Measurements from ENCODE around the gene MITF.
"Not testable (repeated sequence)": the region's sequence is repeated elsewhere in the genome, so short reads cannot be mapped to it uniquely, and the experiment has no call there.

Gene MITF

DNA sequence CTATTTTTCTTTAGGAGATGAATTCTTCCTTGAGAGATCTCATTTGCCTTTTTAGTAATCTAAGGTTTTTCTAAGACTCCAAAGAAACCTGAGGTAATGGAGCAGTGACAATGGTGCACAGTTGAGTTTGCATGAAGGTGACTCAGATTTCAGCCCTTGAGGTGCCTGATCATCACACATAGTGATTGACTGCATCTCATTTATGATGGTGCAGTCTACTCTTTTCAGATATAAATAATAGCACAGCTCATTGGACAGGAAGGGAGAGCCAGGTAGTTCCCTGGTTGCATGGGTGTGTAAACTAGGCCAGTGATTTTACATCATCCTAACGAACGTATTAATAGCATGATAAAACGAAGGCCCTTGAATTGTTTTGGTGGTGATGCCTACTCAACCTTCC lies 174.2 kb downstream of the MITF start:
- Histone ChIP-seq H3K36me3 (ENCODE audit: control insufficient read depth, insufficient read depth, low read length) (no peaks in the 10 kb centered on the region), H3K4me1 (no peaks in the 10 kb centered on the region), H3K79me2 (peaks cover 5% of the 10 kb centered on the region), H3K4me2 (ENCODE audit: low read length) (no peak overlapping the region), H3K9ac (no peak overlapping the region), H3K4me3 (ENCODE audit: low read depth, low read length) (no peak overlapping the region), H3K9me3 (ENCODE audit: control insufficient read depth, low read length) (no peaks in the 10 kb centered on the region), H3K27ac (no peak overlapping the region), H2AFZ (no peak overlapping the region), H3K27me3 (ENCODE audit: control insufficient read depth, insufficient read depth, low read length) (no peaks in the 10 kb centered on the region)
- TF ChIP-seq, protein P1, sequence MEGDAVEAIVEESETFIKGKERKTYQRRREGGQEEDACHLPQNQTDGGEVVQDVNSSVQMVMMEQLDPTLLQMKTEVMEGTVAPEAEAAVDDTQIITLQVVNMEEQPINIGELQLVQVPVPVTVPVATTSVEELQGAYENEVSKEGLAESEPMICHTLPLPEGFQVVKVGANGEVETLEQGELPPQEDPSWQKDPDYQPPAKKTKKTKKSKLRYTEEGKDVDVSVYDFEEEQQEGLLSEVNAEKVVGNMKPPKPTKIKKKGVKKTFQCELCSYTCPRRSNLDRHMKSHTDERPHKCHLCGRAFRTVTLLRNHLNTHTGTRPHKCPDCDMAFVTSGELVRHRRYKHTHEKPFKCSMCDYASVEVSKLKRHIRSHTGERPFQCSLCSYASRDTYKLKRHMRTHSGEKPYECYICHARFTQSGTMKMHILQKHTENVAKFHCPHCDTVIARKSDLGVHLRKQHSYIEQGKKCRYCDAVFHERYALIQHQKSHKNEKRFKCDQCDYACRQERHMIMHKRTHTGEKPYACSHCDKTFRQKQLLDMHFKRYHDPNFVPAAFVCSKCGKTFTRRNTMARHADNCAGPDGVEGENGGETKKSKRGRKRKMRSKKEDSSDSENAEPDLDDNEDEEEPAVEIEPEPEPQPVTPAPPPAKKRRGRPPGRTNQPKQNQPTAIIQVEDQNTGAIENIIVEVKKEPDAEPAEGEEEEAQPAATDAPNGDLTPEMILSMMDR (IDR thresholded peaks at IDR 0.05): no peak

DNA sequence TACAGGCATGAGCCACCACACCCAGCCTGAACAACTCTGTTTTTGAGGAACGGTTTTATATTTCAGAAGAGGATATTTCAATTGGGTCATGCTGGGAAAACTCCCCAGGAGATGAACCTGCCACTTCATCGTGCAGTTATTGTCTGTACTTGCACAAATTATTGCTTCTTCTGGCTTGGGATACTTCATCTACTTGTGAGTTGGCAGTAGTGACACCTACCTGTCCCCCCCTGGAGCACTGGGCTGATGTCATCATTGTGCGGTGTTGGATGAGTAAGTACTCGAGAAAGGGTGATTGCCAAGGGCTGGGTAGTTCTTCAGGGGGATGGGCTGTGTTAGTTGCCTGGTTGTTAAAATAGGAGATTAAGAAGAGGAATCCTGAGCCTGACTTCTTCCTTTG lies 175.1 kb downstream of the MITF start:
- H3K79me2 ChIP-seq: peaks cover 5% of the 10 kb centered on the region
- TF ChIP-seq, protein P1 (IDR thresholded peaks at IDR 0.05): no peak
- H3K27me3 ChIP-seq (ENCODE audit: control insufficient read depth, insufficient read depth, low read length): no peaks in the 10 kb centered on the region

DNA sequence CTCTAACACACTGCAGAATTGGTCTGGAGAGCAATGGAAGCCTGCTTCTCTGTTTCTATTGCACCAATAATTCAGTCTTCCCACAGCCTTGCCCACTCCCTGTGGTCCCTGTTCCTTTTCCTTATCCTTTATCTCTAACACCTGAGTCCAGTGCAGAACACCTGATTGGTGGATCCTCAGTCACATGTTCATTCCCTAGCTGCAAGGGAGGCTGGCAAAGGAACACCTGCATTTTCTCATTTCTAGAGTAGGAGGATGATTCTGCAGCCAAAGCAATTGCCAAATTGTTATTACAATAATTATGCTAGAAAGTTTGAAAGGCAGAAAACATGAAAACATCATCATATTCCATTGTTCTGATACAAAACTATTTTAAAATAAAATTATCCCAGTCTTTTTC lies 176.5 kb downstream of the MITF start:
- Histone ChIP-seq H3K4me2 (ENCODE audit: low read length) (no peak overlapping the region), H3K9ac (no peak overlapping the region), H3K4me3 (ENCODE audit: low read depth, low read length) (no peak overlapping the region), H3K4me1 (no peaks in the 10 kb centered on the region), H3K27me3 (ENCODE audit: control insufficient read depth, insufficient read depth, low read length) (no peaks in the 10 kb centered on the region), H3K27ac (no peak overlapping the region), H3K79me2 (peaks cover 5% of the 10 kb centered on the region), H3K36me3 (ENCODE audit: control insufficient read depth, insufficient read depth, low read length) (no peaks in the 10 kb centered on the region), H2AFZ (no peak overlapping the region), H3K9me3 (ENCODE audit: control insufficient read depth, low read length) (no peaks in the 10 kb centered on the region)
- TF ChIP-seq, protein P1 (IDR thresholded peaks at IDR 0.05): no peak

More for the DNA sequence above, 175.1 kb downstream of the MITF start:
- Histone ChIP-seq H3K4me2 (ENCODE audit: low read length) (no peak overlapping the region), H2AFZ (no peak overlapping the region), H3K4me1 (no peaks in the 10 kb centered on the region), H3K36me3 (ENCODE audit: control insufficient read depth, insufficient read depth, low read length) (no peaks in the 10 kb centered on the region), H3K9me3 (ENCODE audit: control insufficient read depth, low read length) (no peaks in the 10 kb centered on the region), H3K27ac (no peak overlapping the region), H3K9ac (no peak overlapping the region), H3K4me3 (ENCODE audit: low read depth, low read length) (no peak overlapping the region)

DNA sequence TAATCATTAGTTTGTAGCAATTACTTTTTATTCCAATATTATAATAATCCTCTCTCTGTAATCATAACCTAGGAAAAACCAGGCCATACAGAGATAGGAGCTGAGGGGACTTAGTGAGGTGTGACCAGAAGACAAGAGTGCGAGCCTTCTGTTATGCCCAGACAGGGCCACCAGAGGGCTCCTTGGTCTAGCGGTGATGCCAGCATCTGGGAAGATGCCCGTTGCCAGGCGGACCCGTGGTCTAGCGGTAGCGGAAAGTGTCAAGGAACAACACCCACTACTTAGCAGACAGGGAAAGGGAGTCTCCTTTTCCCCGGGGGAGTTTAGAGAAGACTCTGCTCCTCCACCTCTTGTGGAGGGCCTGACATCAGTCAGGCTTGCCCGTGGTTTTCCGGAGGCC lies 180.7 kb downstream of the MITF start:
- H3K9ac ChIP-seq; H3K9me3 ChIP-seq (ENCODE audit: control insufficient read depth, low read length); H3K4me1 ChIP-seq; H3K27ac ChIP-seq; H3K4me3 ChIP-seq (ENCODE audit: low read depth, low read length); H3K4me2 ChIP-seq (ENCODE audit: low read length); H3K27me3 ChIP-seq (ENCODE audit: control insufficient read depth, insufficient read depth, low read length); H2AFZ ChIP-seq; H3K79me2 ChIP-seq; H3K36me3 ChIP-seq (ENCODE audit: control insufficient read depth, insufficient read depth, low read length): not testable (repeated sequence)
- TF ChIP-seq, protein P1 (IDR thresholded peaks at IDR 0.05): peak; percentile 22

DNA sequence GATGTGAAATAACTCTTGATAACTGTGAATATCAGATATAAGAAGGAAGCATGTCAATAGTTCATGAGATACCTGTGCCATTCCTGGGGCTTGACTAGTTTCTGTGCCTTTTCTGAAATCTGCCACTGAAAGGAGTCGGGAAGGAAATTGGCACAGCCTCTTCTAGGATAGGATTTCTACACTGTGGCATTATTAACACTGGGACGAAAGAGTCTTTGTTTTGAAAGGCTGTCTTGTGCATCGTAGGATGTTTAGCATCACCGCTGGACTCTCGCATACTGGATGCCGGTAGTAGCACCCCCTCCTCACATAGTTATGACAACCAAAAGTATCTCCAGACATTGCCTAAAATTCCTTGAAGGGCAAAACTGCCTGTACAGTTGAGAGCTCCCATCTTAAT lies 182.4 kb downstream of the MITF start:
- H3K9me3 ChIP-seq (ENCODE audit: control insufficient read depth, low read length): no peaks in the 10 kb centered on the region

More for the DNA sequence above, 182.4 kb downstream of the MITF start:
- TF ChIP-seq, protein P1 (IDR thresholded peaks at IDR 0.05): no peak
- Histone ChIP-seq H2AFZ (no peak overlapping the region), H3K27ac (no peak overlapping the region), H3K27me3 (ENCODE audit: control insufficient read depth, insufficient read depth, low read length) (no peaks in the 10 kb centered on the region), H3K9ac (no peak overlapping the region), H3K79me2 (peaks cover 9% of the 10 kb centered on the region), H3K4me3 (ENCODE audit: low read depth, low read length) (no peak overlapping the region), H3K4me1 (no peaks in the 10 kb centered on the region), H3K36me3 (ENCODE audit: control insufficient read depth, insufficient read depth, low read length) (no peaks in the 10 kb centered on the region), H3K4me2 (ENCODE audit: low read length) (no peak overlapping the region)

Data from parathyroid adenoma (tissue), 2 donors.